ENCODE measurements around the gene SERTAD1.

Gene SERTAD1

GRCh38 chr19:40450664-40451063 lies 24.9 kb upstream of the SERTAD1 start:
- H3K4me3 ChIP-seq (ENCODE audit: low read depth, low read length): no peak overlapping the region
- DNase-seq (ENCODE audit: low read depth): no peak
- TF ChIP-seq CTCF (conservative IDR thresholded peaks at IDR 0.05; ENCODE audit: low read depth, low read length): no peak

GRCh38 chr19:40449506-40449905 lies 23.7 kb upstream of the SERTAD1 start:
- no peak overlapping the region for H3K4me3 ChIP-seq (ENCODE audit: low read depth, low read length)
- no peak for DNase-seq (ENCODE audit: low read depth)
- no peak for TF ChIP-seq CTCF (conservative IDR thresholded peaks at IDR 0.05; ENCODE audit: low read depth, low read length)

- TF ChIP-seq CTCF (conservative IDR thresholded peaks at IDR 0.05; ENCODE audit: low read depth, low read length): no peak
- no peak overlapping the region for H3K4me3 ChIP-seq (ENCODE audit: low read depth, low read length)
- no peak for DNase-seq (ENCODE audit: low read depth)
Measured at GRCh38 chr19:40446263-40446784, 20.5 kb upstream of the SERTAD1 start.

GRCh38 chr19:40445780-40446262 lies 20.0 kb upstream of the SERTAD1 start:
- no peak overlapping the region for H3K4me3 ChIP-seq (ENCODE audit: low read depth, low read length)
- no peak for TF ChIP-seq CTCF (conservative IDR thresholded peaks at IDR 0.05; ENCODE audit: low read depth, low read length)
- peak; percentile 24 for DNase-seq (ENCODE audit: low read depth)

GRCh38 chr19:40444825-40445312 lies 19.1 kb upstream of the SERTAD1 start:
- peak; percentile 47 for TF ChIP-seq CTCF (conservative IDR thresholded peaks at IDR 0.05; ENCODE audit: low read depth, low read length)
- DNase-seq (ENCODE audit: low read depth): no peak
- peak overlapping the region; percentile 69 for H3K4me3 ChIP-seq (ENCODE audit: low read depth, low read length)

GRCh38 chr19:40444000-40444824 lies 18.4 kb upstream of the SERTAD1 start, which contains the start of gene SERTAD3:
Gene SERTAD3, minus strand, starts transcription at chr19:40444335. Its CDS starts 2,255 bp downstream, at chr19:40442080.
- TF ChIP-seq CTCF (conservative IDR thresholded peaks at IDR 0.05; ENCODE audit: low read depth, low read length): no peak
- DNase-seq (ENCODE audit: low read depth): peak; percentile 96
- peak within 1 kb of the TSS; percentile 69 for H3K4me3 ChIP-seq (ENCODE audit: low read depth, low read length)

All from choroid plexus epithelial cell (primary cell).